NOMO-1 treated with DMSO at 0.1 percent for 48 hours (cell line): ENCODE data around the gene ZNF44.

Experiments
- DNase-seq: peaks from one replicate; lab custom pipeline; 2025; ENCODE audit not compliant: unreplicated experiment; lab: John Stamatoyannopoulos, UW

The ZNF44 gene

GRCh38 chr19:12265921-12266704 is 28.6 kb downstream of the ZNF44 start:
- DNase-seq, result no peak

- DNase-seq, result no peak
Measured at GRCh38 chr19:12261554-12261953, 33.1 kb downstream of the ZNF44 start.

GRCh38 chr19:12260861-12261260 is 33.8 kb downstream of the ZNF44 start:
- no peak for DNase-seq

- no peak for DNase-seq
Measured at GRCh38 chr19:12260236-12260635, 34.4 kb downstream of the ZNF44 start.

- DNase-seq, result no peak
Measured at GRCh38 chr19:12255372-12255771, 39.3 kb downstream of the ZNF44 start.

GRCh38 chr19:12247644-12248222 is 47.0 kb downstream of the ZNF44 start:
- no peak for DNase-seq

- DNase-seq, result no peak
Measured at GRCh38 chr19:12244370-12244769, 50.3 kb downstream of the ZNF44 start.

- DNase-seq, result no peak
Measured at GRCh38 chr19:12237143-12237839, 57.4 kb downstream of the ZNF44 start.

GRCh38 chr19:12232961-12233360 is 61.7 kb downstream of the ZNF44 start:
- no peak for DNase-seq

GRCh38 chr19:12230751-12231733 is 63.6 kb downstream of the ZNF44 start:
- DNase-seq, result no peak

GRCh38 chr19:12229990-12230389 is 64.7 kb downstream of the ZNF44 start:
- DNase-seq, result no peak

GRCh38 chr19:12224676-12225075 is 70.0 kb downstream of the ZNF44 start:
- DNase-seq, result no peak

- no peak for DNase-seq
Measured at GRCh38 chr19:12222980-12223630, 71.6 kb downstream of the ZNF44 start.
